Ovary (tissue), 9 donors: ENCODE measurements around the gene LRRC4C. TPM values are rescaled to one million over a fixed set of nuclear protein-coding genes. Genes with fewer than 3 reads are reported as not detected.

ENCODE experiments used
- DNase-seq, 5 donors: peaks; one replicate each; pipeline ENCODE4 v3.0.0-alpha.2; 2019 to 2020
- H3K27ac ChIP-seq, 2 donors: fragments of 200-600 bp; one replicate each; pipeline versions ENCODE4 v1.5.1 to v1.8.0; 2019 to 2022
- H3K27me3 ChIP-seq: fragments of 200-600 bp; one replicate; pipeline ENCODE4 v1.8.0; 2022
- H3K36me3 ChIP-seq: fragments of 200-600 bp; sonication (generic); one replicate; pipeline ENCODE4 v1.5.1; 2019
- H3K4me1 ChIP-seq: one replicate; pipeline ENCODE4 v1.8.1; 2013; ENCODE audit warnings: mild to moderate bottlenecking, moderate library complexity; ENCODE audit not compliant: insufficient read depth
- H3K4me3 ChIP-seq: fragments of 200-600 bp; sonication (generic); one replicate; pipeline ENCODE4 v1.5.1; 2017
- H3K9me3 ChIP-seq, 2 donors: fragments of 200-600 bp in 1 of 2; sonication (generic) in 1 of 2; one replicate each; pipeline versions ENCODE4 v1.5.1 to v1.8.1; 2013 to 2019; ENCODE audit warnings: mild to moderate bottlenecking in 1 of 2, moderate library complexity in 1 of 2
- EP300 ChIP-seq: sonication (generic); formaldehyde crosslinking; IDR thresholded peaks from one replicate; pipeline ENCODE4 v1.6.1; 2017; ENCODE audit warnings: antibody characterized with exemption
- POLR2A ChIP-seq: fragments of 450-650 bp; IDR thresholded peaks from one replicate; pipeline ENCODE4 v1.6.1; 2017; ENCODE audit warnings: antibody characterized with exemption, mild to moderate bottlenecking, moderate library complexity
- WGBS, 3 donors: extraction: QIAGEN DNeasy Blood & Tissue Kit in 1 of 3; methylation state at CpG; one replicate each; pipeline versions ENCODE4 v1.1.5 to v1.1.7; 2013 to 2017; 5-methylcytosine and 5-hydroxymethylcytosine counted together
- intact Hi-C, 4 donors: fragments of 100-400 bp; cut with DNase I; formaldehyde crosslinking; loops; one replicate each; pipeline versions ENCODE4 v1.11.0 to v1.15.1; 2022 to 2023
- polyA plus RNA-seq, 2 donors: library from polyadenylated mRNA; stranded (reverse); fragments of 200-250 nt in 1 of 2; fragments of 350-450 nt in 1 of 2; fragmentation: Illumina TruSeq in 1 of 2; extraction: RNeasy Lipid Tissue Mini Kit (QIAGEN cat#74804) in 1 of 2; gene quantifications; one replicate each; pipeline ENCODE4 v1.2.3, GENCODE V29; 2013 to 2014
- total RNA-seq, 7 donors: library from RNA; depleted of rRNA in 2 of 7; stranded (reverse); fragments of >200 nt in 2 of 7; fragmentation: NEBNext Ultra II Directional in 3 of 7; extraction: Animal tissue kit (Norgen Biotek cat#: 25700) in 3 of 7; gene quantifications; one replicate each; pipeline versions ENCODE4 v1.1.0 to v1.2.4, GENCODE V29; 2016 to 2023
- TF ChIP-seq, protein P1 (sequence below), 3 donors: fragments of 450-650 bp in 2 of 3; fragments of 200-600 bp in 1 of 3; IDR thresholded peaks; one replicate each; pipeline versions ENCODE4 v1.5.1 to v1.8.0; 2016 to 2022; ENCODE audit warnings: antibody characterized with exemption in 3 of 3, mild to moderate bottlenecking in 1 of 3
- donor health status: DM: no; HTN: no; CAD: no; lungs with moderate emphysema.
- donor health status: DM: no; HTN: no; CAD: no.
- donor health status: Bipolar disorder and iron deficiency.
- donor health status: DM: yes; HTN: yes; CAD: no.
- donor health status: DM: no; HTN: no; CAD: no.
- donor health status: DM: yes; HTN: yes; CAD: no.

The LRRC4C gene
- total and polyA plus RNA-seq, 9 donors = 0.15 to 12.5 (median 0.78) TPM

DNA sequence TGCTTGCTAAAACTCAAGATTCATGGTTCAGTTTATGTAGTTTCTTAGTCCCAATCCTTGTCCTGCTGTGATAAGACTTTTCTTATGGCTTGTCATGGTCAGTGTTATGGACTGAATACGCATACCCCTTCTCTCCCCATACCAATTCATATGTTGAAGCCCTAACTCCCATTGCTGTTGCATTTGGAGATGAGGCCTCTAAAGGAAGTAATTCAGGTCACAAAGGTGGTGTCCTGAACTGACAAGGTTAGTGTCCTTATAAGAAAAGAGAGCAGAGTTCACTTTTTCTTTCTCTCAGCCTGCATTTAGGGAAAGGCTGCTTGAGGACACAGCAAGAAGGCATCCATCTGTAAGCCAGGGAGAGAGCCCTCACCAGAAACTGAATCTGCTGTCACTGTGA is 618.2 kb downstream of the LRRC4C start:
- Histone ChIP-seq H3K36me3 (no peaks in the 10 kb centered on the region), H3K27me3 (no peaks in the 10 kb centered on the region), H3K4me3 (no peak overlapping the region), H3K27ac (no peak overlapping the region), H3K9me3 (no peaks in the 10 kb centered on the region), H3K4me1 (no peaks in the 10 kb centered on the region)
- TF ChIP-seq POLR2A (no peak), EP300 (no peak)
- TF ChIP-seq, protein P1, sequence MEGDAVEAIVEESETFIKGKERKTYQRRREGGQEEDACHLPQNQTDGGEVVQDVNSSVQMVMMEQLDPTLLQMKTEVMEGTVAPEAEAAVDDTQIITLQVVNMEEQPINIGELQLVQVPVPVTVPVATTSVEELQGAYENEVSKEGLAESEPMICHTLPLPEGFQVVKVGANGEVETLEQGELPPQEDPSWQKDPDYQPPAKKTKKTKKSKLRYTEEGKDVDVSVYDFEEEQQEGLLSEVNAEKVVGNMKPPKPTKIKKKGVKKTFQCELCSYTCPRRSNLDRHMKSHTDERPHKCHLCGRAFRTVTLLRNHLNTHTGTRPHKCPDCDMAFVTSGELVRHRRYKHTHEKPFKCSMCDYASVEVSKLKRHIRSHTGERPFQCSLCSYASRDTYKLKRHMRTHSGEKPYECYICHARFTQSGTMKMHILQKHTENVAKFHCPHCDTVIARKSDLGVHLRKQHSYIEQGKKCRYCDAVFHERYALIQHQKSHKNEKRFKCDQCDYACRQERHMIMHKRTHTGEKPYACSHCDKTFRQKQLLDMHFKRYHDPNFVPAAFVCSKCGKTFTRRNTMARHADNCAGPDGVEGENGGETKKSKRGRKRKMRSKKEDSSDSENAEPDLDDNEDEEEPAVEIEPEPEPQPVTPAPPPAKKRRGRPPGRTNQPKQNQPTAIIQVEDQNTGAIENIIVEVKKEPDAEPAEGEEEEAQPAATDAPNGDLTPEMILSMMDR (IDR thresholded peaks at IDR 0.05) = no peak
- intact Hi-C loops = no loop called here
- 89 to 96% (median 94%) methylated on average over 1 of the region's 1 CpG for WGBS, 3 donors
- DNase-seq = no peak

DNA sequence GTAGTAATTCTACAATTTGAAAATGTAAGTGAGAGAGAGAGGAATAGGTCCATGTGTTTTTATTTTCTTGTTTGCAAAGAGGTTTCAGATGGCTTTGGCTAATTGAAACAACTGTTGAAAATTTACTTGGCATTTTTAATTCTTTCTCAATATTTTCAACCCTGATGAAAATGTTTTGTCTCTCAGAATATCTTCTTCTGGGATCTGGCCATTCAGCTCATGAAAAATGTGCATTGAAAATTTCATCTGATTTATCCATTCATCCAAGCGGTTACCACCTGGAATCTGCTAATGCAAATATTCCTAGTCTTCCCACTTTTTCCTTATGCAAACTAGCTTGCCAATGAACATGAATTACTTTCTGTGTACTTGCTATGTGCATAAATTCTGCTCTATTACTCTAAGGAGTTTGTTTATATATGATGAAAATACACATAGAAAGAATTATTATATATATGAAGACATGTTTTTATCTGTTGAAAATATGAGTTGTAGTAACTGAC is 621.2 kb downstream of the LRRC4C start:
- no peak overlapping the region for H3K27ac ChIP-seq
- no peaks in the 10 kb centered on the region for H3K36me3 ChIP-seq
- DNase-seq = no peak
- H3K27me3 ChIP-seq = no peaks in the 10 kb centered on the region
- intact Hi-C loops = no loop called here
- H3K9me3 ChIP-seq = no peaks in the 10 kb centered on the region
- no peaks in the 10 kb centered on the region for H3K4me1 ChIP-seq
- WGBS, 3 donors = 93 to 98% (median 94%) methylated on average over 1 of the region's 1 CpG
- TF ChIP-seq EP300 = no peak
- TF ChIP-seq, protein P1 (IDR thresholded peaks at IDR 0.05) = no peak
- TF ChIP-seq POLR2A = no peak
- H3K4me3 ChIP-seq = no peak overlapping the region

DNA sequence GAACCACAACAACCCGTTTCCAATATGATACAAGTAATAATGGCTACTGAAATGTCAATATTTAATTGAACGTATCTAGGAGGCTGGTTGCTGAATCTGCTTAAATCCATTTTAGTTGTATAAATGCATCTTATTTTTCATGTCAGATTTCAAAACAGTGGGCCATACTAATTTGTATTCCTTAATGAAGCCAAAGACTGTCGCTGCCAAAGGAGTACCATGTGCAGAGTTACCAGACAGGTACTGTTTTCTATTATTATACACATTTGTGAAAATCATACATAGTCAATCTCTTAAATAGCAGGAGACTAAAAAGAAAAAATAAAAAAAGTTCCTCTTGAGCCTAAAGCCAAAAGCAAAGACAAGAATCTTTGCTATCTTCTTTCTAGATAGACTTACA is 632.3 kb downstream of the LRRC4C start:
- WGBS, 3 donors = 63 to 73% (median 71%) methylated on average over 3 of the region's 3 CpGs
- no peaks in the 10 kb centered on the region for H3K27me3 ChIP-seq
- no peak for DNase-seq
- no peak overlapping the region for H3K27ac ChIP-seq
- no peak overlapping the region for H3K4me3 ChIP-seq
- H3K4me1 ChIP-seq = no peaks in the 10 kb centered on the region
- H3K9me3 ChIP-seq = no peaks in the 10 kb centered on the region
- intact Hi-C loops = no loop called here
- no peak for TF ChIP-seq EP300
- TF ChIP-seq POLR2A = no peak
- H3K36me3 ChIP-seq = no peaks in the 10 kb centered on the region

DNA sequence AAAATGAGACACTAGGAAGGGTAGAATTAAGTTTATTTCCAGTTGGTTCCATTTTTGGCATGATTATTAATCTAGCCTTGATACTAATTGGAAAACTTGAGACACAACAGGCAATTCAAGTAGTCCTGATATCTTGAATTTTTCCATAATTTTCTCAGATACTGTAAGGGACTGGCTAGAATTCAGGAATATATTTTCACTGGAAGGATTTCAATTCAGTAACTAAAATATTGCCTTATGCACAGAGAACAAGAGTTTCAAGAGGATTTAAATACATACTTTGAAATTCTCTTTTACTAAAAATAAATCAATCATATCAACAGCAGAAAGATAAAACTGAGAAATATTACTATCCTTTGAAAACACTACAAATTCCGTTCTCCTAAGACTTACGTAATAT is 632.9 kb downstream of the LRRC4C start:
- no peak overlapping the region for H3K4me3 ChIP-seq
- 23 to 40% (median 38%) methylated on average over 2 of the region's 2 CpGs for WGBS, 3 donors
- no peaks in the 10 kb centered on the region for H3K9me3 ChIP-seq
- no peaks in the 10 kb centered on the region for H3K4me1 ChIP-seq
- H3K27me3 ChIP-seq = no peaks in the 10 kb centered on the region
- DNase-seq = no peak
- no peaks in the 10 kb centered on the region for H3K36me3 ChIP-seq
- intact Hi-C loops = no loop called here
- H3K27ac ChIP-seq = no peak overlapping the region
- TF ChIP-seq, protein P1 (IDR thresholded peaks at IDR 0.05) = no peak
- TF ChIP-seq EP300 (no peak), POLR2A (no peak)

DNA sequence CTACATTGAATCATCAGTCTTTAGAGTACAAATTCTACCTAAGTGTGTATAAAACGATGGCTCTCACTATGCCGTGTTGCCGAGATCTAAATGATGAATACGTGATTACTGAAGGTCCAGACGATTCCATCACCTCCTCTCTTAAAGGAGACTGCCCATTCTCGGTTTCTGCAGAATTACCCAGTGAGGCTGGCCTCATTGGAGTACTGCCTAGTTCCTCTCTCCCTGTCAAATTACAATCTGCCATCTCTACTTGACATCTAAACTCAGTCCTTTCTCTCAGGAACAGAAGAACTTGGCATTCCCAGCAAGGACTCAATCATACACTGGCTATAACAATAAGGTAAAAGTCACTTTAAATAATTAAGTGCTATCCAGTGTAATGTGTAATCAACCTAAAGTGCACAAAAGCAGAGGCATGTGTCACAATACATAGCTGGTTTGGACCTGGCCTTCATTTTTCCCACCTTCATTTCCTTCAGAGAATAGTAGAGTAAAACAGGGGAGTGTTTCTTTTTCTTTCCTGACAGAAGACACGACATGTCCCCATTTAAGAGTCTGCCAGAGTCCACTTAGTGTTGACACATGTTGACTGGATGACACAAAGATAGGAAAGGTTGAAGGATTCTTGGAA is 634.1 kb downstream of the LRRC4C start:
- Histone ChIP-seq H3K9me3 (no peaks in the 10 kb centered on the region), H3K36me3 (no peaks in the 10 kb centered on the region), H3K4me3 (no peak overlapping the region), H3K4me1 (no peaks in the 10 kb centered on the region), H3K27me3 (no peaks in the 10 kb centered on the region), H3K27ac (no peak overlapping the region)
- intact Hi-C loops = no loop called here
- no peak for TF ChIP-seq POLR2A
- TF ChIP-seq EP300 = no peak
- TF ChIP-seq, protein P1 (IDR thresholded peaks at IDR 0.05) = no peak
- no peak for DNase-seq
- 80 to 83% (median 82%) methylated on average over 7 of the region's 7 CpGs for WGBS, 3 donors
